ENCODE results near the gene PPARD.
"Not testable (repeated sequence)": the region's sequence is repeated elsewhere in the genome, so short reads cannot be mapped to it uniquely, and the experiment has no call there.

The PPARD gene

GRCh38 chr6:35415065-35415891 lies 72.9 kb downstream of the PPARD start:
- no peak for DNase-seq

GRCh38 chr6:35417979-35418661 lies 75.8 kb downstream of the PPARD start:
- no peak for DNase-seq

DNA sequence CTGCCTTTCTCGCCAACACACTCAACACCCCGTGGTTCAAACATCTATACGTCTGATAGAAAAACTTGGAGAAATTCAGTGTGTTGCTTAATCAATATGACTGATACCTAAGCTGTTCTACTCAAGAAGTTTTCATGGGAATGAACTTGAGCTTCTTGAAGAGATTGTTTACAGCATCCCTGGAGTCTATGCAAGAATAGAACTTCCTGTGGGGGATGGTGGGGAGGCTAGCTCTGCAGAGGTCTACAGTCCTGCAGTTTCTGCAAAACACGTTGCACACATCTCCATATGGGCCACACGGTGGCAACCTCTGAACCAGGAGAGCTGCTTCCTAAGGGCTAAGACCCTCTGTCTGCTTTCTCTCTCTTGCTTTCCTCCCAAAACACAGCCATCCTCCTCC lies 77.1 kb downstream of the PPARD start:
- no peak for DNase-seq

GRCh38 chr6:35419961-35420360 lies 77.6 kb downstream of the PPARD start:
- no peak for DNase-seq

GRCh38 chr6:35425284-35425683 lies 82.9 kb downstream of the PPARD start:
- no peak for DNase-seq

- no peak for DNase-seq
Measured at GRCh38 chr6:35426074-35426473, 83.7 kb downstream of the PPARD start.

- DNase-seq: no peak
Measured at GRCh38 chr6:35427435-35427834, 85.1 kb downstream of the PPARD start.

GRCh38 chr6:35427851-35428321 lies 85.5 kb downstream of the PPARD start:
- DNase-seq: no peak

- DNase-seq: no peak
Measured at GRCh38 chr6:35428421-35429149, 86.2 kb downstream of the PPARD start.

- DNase-seq: no peak
Measured at GRCh38 chr6:35429463-35429862, 87.1 kb downstream of the PPARD start.

DNA sequence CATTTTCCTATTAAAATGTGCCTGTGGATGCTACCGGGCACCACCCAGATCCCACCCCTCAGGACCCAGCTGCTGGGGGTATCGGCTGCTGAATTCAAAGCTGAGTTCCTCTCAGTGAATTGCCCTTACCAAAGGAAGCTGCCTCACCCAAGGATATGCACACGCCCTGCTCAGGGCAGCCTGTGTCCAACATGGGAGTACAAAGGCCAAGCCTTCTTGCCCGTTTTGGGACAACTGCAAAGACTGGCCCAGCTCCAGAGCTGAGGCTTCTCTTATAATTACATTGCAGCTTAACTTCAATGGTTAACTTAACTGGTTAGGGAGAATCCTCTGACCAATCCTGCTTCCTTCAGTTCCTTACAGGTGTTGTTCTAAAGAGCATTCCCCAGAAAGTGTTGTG lies 89.9 kb downstream of the PPARD start:
- no peak for DNase-seq

GRCh38 chr6:35432702-35433101 lies 90.3 kb downstream of the PPARD start:
- DNase-seq: not testable (repeated sequence)

DNA sequence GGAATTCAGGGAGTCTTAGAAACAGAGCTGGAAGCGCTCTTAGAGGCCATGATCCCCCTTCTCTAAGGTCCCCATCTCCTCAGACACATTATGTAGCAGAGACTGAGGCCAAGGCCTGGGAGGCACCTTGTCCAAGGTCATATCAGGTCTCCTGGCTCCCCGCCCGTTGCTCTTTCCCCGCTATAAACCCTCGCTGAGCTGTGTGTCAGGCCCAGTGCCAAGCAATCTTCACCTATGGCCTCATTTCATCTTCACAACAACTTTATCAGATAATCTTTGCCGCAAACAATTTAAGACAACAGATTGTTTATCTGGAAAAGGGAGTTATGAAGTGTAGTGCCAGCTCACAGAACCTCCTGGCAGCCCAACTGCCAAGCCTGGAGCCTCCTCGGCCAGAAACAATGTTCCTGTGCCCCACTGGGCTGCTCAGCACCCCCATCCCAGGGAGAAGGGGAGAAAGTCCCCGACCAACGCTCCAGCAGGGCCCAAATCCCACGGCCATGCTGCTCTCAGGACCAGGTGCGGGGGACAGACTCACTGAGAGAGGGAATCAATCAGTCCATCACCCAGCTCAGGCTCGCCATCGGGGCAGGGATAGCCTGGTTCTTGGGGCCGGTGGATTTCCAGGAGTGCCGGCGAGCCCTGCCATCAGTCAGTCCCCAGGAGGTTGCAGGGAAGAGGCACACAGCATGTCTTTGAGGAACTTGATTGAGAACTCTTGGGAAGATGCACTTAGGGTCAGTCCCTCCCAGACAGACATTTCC lies 92.9 kb downstream of the PPARD start:
- DNase-seq: no peak

DNA sequence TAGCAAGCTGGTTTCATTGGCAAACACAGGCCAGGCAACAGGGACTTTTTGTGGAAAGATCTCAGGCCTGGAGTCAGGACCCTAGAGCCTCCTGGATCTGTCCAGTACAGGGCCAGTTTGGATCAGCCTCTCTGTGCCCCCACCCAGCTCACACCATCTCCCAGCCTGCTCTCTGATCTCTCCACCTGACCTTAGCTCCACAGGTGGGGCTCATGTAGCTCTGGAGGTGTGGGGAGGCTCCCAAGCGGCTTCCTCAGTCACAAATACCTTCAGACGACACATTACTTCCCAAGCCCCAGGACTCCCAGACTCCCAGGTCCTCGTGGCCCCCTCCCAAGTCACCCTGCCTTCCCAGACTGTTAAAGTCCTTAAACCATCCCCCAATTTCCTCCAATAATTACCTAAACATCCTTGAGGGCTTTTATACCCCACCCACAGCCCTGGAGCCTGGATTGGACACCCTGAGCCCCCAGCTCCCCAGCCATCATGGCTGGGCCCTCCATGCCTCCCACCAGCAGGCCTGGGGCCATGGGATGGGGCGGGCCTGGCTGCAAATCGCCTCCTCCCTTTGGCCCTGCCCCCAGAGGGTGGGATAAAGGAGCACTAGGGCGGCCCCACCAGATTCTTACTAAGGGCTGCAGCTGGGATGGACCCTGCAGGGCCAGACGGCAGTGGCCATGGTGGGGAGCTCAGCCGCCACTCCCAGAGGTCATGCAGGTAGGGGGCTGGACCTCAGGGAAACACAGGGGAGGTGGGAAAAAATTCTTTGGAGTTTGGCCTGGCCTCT lies 93.9 kb downstream of the PPARD start:
- no peak for DNase-seq

- DNase-seq: not testable (repeated sequence)
Measured at GRCh38 chr6:35438378-35439065, 96.2 kb downstream of the PPARD start.

GRCh38 chr6:35439308-35439707 lies 97.0 kb downstream of the PPARD start:
- no peak for DNase-seq

GRCh38 chr6:35441205-35441604 lies 98.8 kb downstream of the PPARD start:
- no peak for DNase-seq

DNA sequence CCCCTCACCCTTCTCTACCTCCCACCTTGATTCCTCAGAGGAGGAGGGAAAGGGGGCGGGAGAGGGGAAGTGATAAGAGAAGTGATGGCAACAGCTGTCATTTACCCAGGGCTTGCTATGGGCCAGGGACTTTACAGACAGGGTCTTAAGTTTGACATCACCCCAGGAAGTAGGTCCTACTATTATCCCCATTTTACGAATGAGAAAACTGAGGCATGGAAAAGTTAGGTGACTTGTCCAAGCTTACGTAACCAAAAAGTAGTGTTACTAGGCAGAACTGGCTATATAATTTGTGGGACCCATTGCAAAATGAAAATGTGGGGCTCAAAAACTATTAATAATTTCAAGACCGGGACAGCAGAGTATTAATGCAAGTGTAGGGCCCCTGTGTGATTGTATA lies 99.3 kb downstream of the PPARD start:
- no peak for DNase-seq

- DNase-seq: no peak
Measured at GRCh38 chr6:35442693-35443092, 100.3 kb downstream of the PPARD start.

DNA sequence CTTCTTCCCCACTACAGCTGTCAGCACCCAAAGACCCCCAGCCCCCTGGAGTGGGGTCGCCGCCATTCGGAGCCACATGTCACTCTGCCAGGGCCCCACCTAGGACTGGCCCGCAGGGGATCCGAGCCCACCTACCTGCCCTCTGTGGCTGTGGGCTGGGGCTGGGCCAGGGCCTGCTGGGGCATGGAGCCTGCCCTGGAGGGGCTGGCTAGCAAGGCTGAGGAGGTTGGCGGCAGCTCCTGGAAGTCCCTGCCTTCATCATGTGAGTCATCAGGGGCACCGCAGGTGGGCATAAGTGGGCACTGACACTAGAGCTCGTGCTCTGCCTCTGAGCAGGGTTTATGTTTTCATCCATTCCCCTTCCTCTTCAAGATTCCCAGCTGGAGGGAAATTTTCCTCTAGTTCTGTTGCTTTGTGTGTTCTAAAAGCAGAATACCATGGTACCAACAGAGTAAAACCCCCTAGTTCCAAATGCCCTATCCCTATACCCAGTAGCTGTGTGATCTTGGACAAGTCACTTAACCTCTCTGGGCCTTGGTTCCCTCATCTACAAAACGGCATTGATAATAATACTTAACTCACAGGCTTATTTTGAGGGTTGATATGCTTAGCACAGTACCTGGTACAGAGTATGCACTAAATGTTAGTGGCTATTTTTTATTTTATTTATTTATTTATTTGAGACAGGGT lies 101.1 kb downstream of the PPARD start:
- no peak for DNase-seq

GRCh38 chr6:35445691-35446090 lies 103.3 kb downstream of the PPARD start:
- DNase-seq: no peak

Measured in activated CD8-positive, alpha-beta memory T cell treated with anti-CD3 and anti-CD28 coated beads for 24 hours (primary cell).